ENCODE data around the gene GRHL1.

GRCh38 chr2:9937258-9937657 lies 14.2 kb upstream of the GRHL1 start:
- TF ChIP-seq CTCF (IDR thresholded peaks at IDR 0.05 in 4 of 5, conservative IDR thresholded peaks at IDR 0.05 in 1 of 5) (no peak), POLR2A (IDR thresholded peaks at IDR 0.05) (no peak)
